COR-L47 (cell line): ENCODE results near the gene S100A3.
A peak's percentile ranks its signal among the peaks of the same experiment; 100 is the strongest.

Experiments
- DNase-seq: peaks from one replicate; lab custom pipeline; 2025; lab: John Stamatoyannopoulos, UW

Gene S100A3

GRCh38 chr1:153509729-153510354, 39.2 kb downstream of the S100A3 start:
- peak; percentile 47 for DNase-seq

- DNase-seq = no peak
Observed at GRCh38 chr1:153509036-153509435, 40.0 kb downstream of the S100A3 start.

GRCh38 chr1:153507926-153508583, 41.0 kb downstream of the S100A3 start:
- DNase-seq = no peak

GRCh38 chr1:153506831-153507413, 42.1 kb downstream of the S100A3 start:
- no peak for DNase-seq

- no peak for DNase-seq
Observed at GRCh38 chr1:153506386-153506785, 42.7 kb downstream of the S100A3 start.

DNA sequence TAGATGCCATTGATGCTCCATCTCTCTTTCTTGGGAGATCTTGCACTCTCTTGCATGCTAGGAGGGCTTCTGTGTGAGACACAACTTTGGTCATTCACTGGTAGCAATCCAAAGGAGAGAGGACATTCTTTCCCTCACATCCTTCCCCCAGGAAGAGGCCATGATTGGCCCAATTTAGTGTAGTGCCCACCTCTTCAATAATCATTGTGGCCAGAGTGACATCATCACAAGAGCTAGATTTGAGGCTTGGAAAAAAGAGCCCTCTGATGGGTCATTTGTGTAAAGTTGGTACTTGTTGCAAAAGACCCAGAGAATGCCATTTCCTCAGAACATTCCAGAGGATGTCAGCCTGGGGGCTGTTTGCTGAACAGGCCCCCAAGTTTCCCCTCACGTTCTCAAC, 43.5 kb downstream of the S100A3 start:
- DNase-seq = no peak

DNA sequence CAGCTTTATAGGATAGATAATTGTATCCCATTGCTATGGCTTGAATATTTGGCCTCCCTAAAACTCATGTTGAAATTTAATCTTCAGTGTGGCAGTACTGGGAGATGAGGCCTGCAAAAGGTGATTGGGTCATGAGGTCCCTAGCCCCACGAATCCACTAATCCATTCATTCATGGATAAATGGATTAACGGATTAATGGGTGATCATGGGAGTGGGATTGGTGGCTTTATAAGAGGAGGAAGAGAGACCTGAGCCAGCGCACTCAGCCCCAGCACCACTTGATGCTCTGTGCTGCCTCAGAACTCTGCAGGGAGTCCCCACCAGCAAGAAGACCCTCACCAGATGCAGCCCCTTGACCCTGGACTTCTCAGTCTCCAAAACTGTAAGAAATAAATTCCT, 45.3 kb downstream of the S100A3 start:
- no peak for DNase-seq

DNA sequence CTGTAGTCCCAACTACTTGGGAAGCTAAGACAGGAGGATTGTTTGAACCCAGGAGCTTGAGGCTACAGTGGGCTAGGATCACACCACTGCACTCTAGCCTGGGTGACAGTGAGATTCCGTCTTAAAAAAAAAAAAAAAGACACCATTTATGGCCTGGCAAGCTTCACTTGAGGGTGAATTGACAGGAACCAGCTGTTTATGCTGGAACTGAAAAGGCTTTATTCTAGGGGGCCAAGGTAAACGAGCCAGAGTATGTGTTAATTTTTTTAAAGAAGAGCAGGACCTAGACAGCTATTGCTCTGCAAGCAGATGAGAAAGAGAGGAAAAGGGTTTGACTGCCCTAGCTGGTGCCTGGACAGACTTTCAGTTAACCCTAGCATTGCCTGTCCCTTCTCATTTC, 50.3 kb downstream of the S100A3 start:
- DNase-seq = no peak
